ENCODE data around the gene ZBED5. TPM values are rescaled to one million over a fixed set of nuclear protein-coding genes. Genes with fewer than 3 reads are reported as not detected.

Gene ZBED5
- total and polyA plus RNA-seq, 9 of the 15 experiments (the other 6 are each of a cell fraction or from before 2014, with no cell fraction given): 12.4 to 70.7 (median 26.8) TPM

- TF ChIP-seq CEBPG (CRISPR knock-in tag; IDR thresholded peaks at IDR 0.05) (no peak), CEBPG (tag; conservative IDR thresholded peaks at IDR 0.05 in 1 of 2, IDR thresholded peaks at IDR 0.05 in 1 of 2) (0 out of 4 replicates have a peak, but pooled peaks of 1 of the 2 experiments have one; percentile 32), MAFK (IDR thresholded peaks at IDR 0.05; ENCODE audit: low read length) (no peak), ZNF511 (CRISPR knock-in tag; IDR thresholded peaks at IDR 0.05) (no peak), DACH1 (IDR thresholded peaks at IDR 0.05; ENCODE audit: partially characterized antibody) (no peak), TEAD1 (CRISPR knock-in tag; IDR thresholded peaks at IDR 0.05) (0 out of 4 replicates have a peak, but pooled peaks of 1 of the 2 experiments have one; percentile 6), ESRRB (CRISPR knock-in tag; IDR thresholded peaks at IDR 0.05; ENCODE audit: borderline replicate concordance) (no peak), NEUROD1 (IDR thresholded peaks at IDR 0.05; ENCODE audit: borderline replicate concordance, low read depth, low read length, partially characterized antibody) (no peak), ZNF507 (tag; conservative IDR thresholded peaks at IDR 0.05) (no peak), NFATC3 (IDR thresholded peaks at IDR 0.05) (no peak), SAFB2 (IDR thresholded peaks at IDR 0.05; ENCODE audit: borderline replicate concordance, low read depth, low read length, severe bottlenecking) (no peak), TFAP4 (CRISPR knock-in tag; IDR thresholded peaks at IDR 0.05; ENCODE audit: borderline replicate concordance) (peak; percentile 64; the same call in 1 of the 2 replicates)
- TF ChIP-seq, protein P1, sequence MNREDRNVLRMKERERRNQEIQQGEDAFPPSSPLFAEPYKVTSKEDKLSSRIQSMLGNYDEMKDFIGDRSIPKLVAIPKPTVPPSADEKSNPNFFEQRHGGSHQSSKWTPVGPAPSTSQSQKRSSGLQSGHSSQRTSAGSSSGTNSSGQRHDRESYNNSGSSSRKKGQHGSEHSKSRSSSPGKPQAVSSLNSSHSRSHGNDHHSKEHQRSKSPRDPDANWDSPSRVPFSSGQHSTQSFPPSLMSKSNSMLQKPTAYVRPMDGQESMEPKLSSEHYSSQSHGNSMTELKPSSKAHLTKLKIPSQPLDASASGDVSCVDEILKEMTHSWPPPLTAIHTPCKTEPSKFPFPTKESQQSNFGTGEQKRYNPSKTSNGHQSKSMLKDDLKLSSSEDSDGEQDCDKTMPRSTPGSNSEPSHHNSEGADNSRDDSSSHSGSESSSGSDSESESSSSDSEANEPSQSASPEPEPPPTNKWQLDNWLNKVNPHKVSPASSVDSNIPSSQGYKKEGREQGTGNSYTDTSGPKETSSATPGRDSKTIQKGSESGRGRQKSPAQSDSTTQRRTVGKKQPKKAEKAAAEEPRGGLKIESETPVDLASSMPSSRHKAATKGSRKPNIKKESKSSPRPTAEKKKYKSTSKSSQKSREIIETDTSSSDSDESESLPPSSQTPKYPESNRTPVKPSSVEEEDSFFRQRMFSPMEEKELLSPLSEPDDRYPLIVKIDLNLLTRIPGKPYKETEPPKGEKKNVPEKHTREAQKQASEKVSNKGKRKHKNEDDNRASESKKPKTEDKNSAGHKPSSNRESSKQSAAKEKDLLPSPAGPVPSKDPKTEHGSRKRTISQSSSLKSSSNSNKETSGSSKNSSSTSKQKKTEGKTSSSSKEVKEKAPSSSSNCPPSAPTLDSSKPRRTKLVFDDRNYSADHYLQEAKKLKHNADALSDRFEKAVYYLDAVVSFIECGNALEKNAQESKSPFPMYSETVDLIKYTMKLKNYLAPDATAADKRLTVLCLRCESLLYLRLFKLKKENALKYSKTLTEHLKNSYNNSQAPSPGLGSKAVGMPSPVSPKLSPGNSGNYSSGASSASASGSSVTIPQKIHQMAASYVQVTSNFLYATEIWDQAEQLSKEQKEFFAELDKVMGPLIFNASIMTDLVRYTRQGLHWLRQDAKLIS (CRISPR knock-in tag; IDR thresholded peaks at IDR 0.05): 0 out of 2 replicates have a peak, but pooled peaks have one; percentile 39
Measured at GRCh38 chr11:10858439-10859325, 829 bp upstream of the ZBED5 start (continued).
